HFFc6 (cell line): ENCODE measurements around the gene ALG5. TPM values are rescaled to one million over a fixed set of nuclear protein-coding genes. Genes with fewer than 3 reads are reported as not detected.

Source experiments
- DNase-seq: peaks from one replicate; pipeline ENCODE4 v3.0.0-alpha.2; 2018
- H3K27ac Mint-ChIP-seq: 2 replicates; pipeline ENCODE4 v1.8.0; 2020; ENCODE audit warnings: mild to moderate bottlenecking, mixed read lengths
- H3K27me3 Mint-ChIP-seq: 2 replicates; pipeline ENCODE4 v1.8.0; 2021; ENCODE audit warnings: mild to moderate bottlenecking, moderate library complexity, mixed read lengths; ENCODE audit not compliant: insufficient read depth
- H3K36me3 Mint-ChIP-seq: 2 replicates; pipeline ENCODE4 v1.8.0; 2021; ENCODE audit warnings: low read depth, mixed read lengths
- H3K4me1 Mint-ChIP-seq: 2 replicates; pipeline ENCODE4 v1.8.0; 2020; ENCODE audit warnings: low read depth, mixed read lengths
- H3K4me3 Mint-ChIP-seq: 2 replicates; pipeline ENCODE4 v1.8.0; 2020; ENCODE audit warnings: mild to moderate bottlenecking, moderate library complexity, mixed read lengths
- H3K9me3 Mint-ChIP-seq: 2 replicates; pipeline ENCODE4 v1.8.0; 2020; ENCODE audit warnings: mild to moderate bottlenecking, mixed read lengths
- CTCF ChIP-seq: fragments of 200-600 bp; sonication (generic); IDR thresholded peaks from 2 replicates; pipeline ENCODE4 v1.5.0; 2021; ENCODE audit warnings: antibody characterized with exemption, mild to moderate bottlenecking
- total RNA-seq, 6 experiments: library from RNA; stranded (reverse); fragmentation: NEBNext Ultra II Directional; extraction: Animal tissue kit (Norgen Biotek cat#: 25700); gene quantifications; 2 replicates in 1 of 6; 3 replicates in 5 of 6; pipeline ENCODE4 v1.2.3, GENCODE V29; 2021

Gene ALG5
- total RNA-seq, 6 experiments from 2014 or later = 31.0 to 41.9 (median 33.4) TPM

GRCh38 chr13:36912369-36912768, 86.8 kb downstream of the ALG5 start:
- no peak for DNase-seq
- Mint-ChIP-seq H3K9me3 (no peaks in the 10 kb centered on the region), H3K27me3 (no peaks in the 10 kb centered on the region), H3K4me1 (peaks cover 43% of the 10 kb centered on the region), H3K36me3 (peaks cover 5% of the 10 kb centered on the region), H3K4me3 (no peak overlapping the region), H3K27ac (no peak overlapping the region)
- no peak for TF ChIP-seq CTCF

GRCh38 chr13:36910545-36910944, 88.6 kb downstream of the ALG5 start:
- Mint-ChIP-seq H3K27ac (no peak overlapping the region), H3K4me1 (peaks cover 30% of the 10 kb centered on the region; the same call in 1 of the 2 replicates), H3K36me3 (peaks cover 5% of the 10 kb centered on the region), H3K4me3 (no peak overlapping the region), H3K9me3 (no peaks in the 10 kb centered on the region), H3K27me3 (no peaks in the 10 kb centered on the region)
- no peak for TF ChIP-seq CTCF
- no peak for DNase-seq

- no peaks in the 10 kb centered on the region for H3K36me3 Mint-ChIP-seq
- H3K4me3 Mint-ChIP-seq = no peak overlapping the region
- TF ChIP-seq CTCF = no peak
- peaks cover 19% of the 10 kb centered on the region for H3K4me1 Mint-ChIP-seq
- H3K27ac Mint-ChIP-seq = no peak overlapping the region
- DNase-seq = no peak
- no peaks in the 10 kb centered on the region for H3K9me3 Mint-ChIP-seq
- no peaks in the 10 kb centered on the region for H3K27me3 Mint-ChIP-seq
Observed at GRCh38 chr13:36907821-36908220, 91.3 kb downstream of the ALG5 start.

GRCh38 chr13:36907266-36907665, 91.9 kb downstream of the ALG5 start:
- DNase-seq = no peak
- no peaks in the 10 kb centered on the region for H3K27me3 Mint-ChIP-seq
- H3K9me3 Mint-ChIP-seq = no peaks in the 10 kb centered on the region
- H3K36me3 Mint-ChIP-seq = no peaks in the 10 kb centered on the region
- H3K4me3 Mint-ChIP-seq = no peak overlapping the region
- no peak overlapping the region for H3K27ac Mint-ChIP-seq
- TF ChIP-seq CTCF = no peak
- H3K4me1 Mint-ChIP-seq = peaks cover 13% of the 10 kb centered on the region

- peaks cover 17% of the 10 kb centered on the region for H3K4me1 Mint-ChIP-seq
- no peak for TF ChIP-seq CTCF
Observed at GRCh38 chr13:36905944-36906343, 93.2 kb downstream of the ALG5 start.

More at GRCh38 chr13:36905944-36906343, 93.2 kb downstream of the ALG5 start:
- Mint-ChIP-seq H3K36me3 (no peaks in the 10 kb centered on the region), H3K27me3 (no peaks in the 10 kb centered on the region), H3K4me3 (no peak overlapping the region), H3K27ac (no peak overlapping the region), H3K9me3 (no peaks in the 10 kb centered on the region)
- no peak for DNase-seq
